ENCODE data around the gene RABEP1.
"Not testable (repeated sequence)": the region's sequence is repeated elsewhere in the genome, so short reads cannot be mapped to it uniquely, and the experiment has no call there.

Gene RABEP1

GRCh38 chr17:5418858-5419355 is 136.8 kb downstream of the RABEP1 start:
- peak; percentile 57 for ATAC-seq
- Mint-ChIP-seq H3K4me3 (peak overlapping the region; percentile 95), H3K36me3 (no peaks in the 10 kb centered on the region), H3K4me1 (peaks cover 20% of the 10 kb centered on the region), H3K27ac (peak overlapping the region; percentile 96), H3K9me3 (no peaks in the 10 kb centered on the region)
- DNase-seq (ENCODE audit: low spot score in 2 of 2) = peak in 1 of 2 donors; percentile 23

DNA sequence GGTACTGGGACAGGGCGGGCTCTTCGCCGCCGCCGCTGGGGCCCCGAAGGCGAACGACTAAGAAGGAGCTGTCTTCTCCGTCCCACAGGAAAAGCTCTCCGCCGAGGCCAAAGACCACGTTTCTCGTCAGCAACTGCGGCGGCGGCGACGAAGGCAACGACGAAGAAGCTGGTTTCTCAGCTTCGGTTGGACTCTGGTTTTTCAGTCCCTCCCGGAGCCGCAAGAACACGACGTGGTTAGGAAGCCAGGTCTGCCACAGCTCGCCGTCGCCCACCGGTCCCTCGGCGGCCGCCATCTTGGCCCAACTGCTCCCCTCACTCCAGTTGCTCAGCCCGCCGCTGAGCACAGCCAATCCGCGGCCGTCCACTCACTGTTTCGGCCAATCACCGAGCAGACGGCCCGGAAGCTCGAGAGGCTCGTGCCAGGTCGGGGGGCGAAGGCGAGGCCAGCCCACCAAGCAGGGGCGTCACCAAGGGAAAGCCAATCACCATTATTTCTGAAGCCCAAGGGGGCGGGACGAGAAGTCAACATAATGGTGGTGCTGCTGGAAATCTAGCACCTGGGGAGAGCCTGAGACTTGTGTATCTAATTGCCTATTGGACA is 137.4 kb downstream of the RABEP1 start, which contains the start of gene NUP88:
TSS of gene NUP88 (minus strand) at position 307 of the 603 bp plus-strand sequence. CDS start at position 295, 12 bp downstream.
- Mint-ChIP-seq H3K4me3 (peak within 1 kb of the TSS; percentile 95), H3K9me3 (no peaks in the 10 kb centered on the region), H3K4me1 (peaks cover 18% of the 10 kb centered on the region), H3K27ac (peak within 1 kb of the TSS; percentile 96), H3K36me3 (no peaks in the 10 kb centered on the region)
- peak; percentile 87 to 96 for DNase-seq (ENCODE audit: low spot score in 2 of 2)
- ATAC-seq = peak; percentile 97

DNA sequence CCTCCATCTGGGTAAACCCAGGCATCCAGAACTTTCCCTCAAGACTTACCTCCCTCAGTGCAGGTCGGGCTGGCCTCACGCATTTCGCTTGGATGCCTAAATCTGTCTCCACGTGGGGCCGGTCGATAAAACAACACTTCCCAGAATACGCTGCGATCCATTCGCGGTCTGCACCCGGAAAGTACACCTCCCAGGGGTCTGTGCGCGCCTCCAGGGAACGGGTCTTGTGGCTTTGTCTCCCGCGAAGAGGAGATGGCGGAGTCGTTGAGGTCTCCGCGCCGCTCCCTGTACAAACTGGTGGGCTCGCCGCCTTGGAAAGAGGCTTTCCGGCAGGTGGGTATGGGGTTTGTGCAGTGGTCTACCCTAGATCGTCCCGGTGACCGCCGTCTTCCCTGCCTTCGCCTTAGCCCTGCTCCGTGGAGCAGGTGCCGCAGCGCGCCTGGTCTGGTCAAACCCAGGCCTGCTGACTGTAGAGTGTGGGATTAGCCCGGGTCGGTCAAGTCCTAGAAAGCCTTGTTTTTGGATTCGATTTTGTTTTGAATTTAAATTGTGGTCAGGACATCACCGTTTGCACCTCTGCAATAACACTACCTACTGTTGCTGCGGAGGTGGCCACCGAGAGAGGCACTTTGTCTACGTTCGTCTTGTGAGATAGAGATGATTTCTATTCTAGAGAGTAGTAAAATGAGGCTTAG is 138.0 kb downstream of the RABEP1 start, which contains the start of gene RPAIN:
TSS of gene RPAIN (plus strand) at position 224 of the 695 bp plus-strand sequence. CDS start at position 253, 29 bp downstream.
- no peaks in the 10 kb centered on the region for H3K9me3 Mint-ChIP-seq
- DNase-seq (ENCODE audit: low spot score in 2 of 2) = no peak
- H3K4me1 Mint-ChIP-seq = peaks cover 18% of the 10 kb centered on the region
- peak within 1 kb of the TSS; percentile 95 for H3K4me3 Mint-ChIP-seq
- peak within 1 kb of the TSS; percentile 96 for H3K27ac Mint-ChIP-seq
- H3K36me3 Mint-ChIP-seq = no peaks in the 10 kb centered on the region
- peak; percentile 72 for ATAC-seq

- H3K4me3 Mint-ChIP-seq = no peak overlapping the region
- H3K4me1 Mint-ChIP-seq = peaks cover 18% of the 10 kb centered on the region
- ATAC-seq = no peak
- DNase-seq (ENCODE audit: low spot score in 2 of 2) = no peak
- no peaks in the 10 kb centered on the region for H3K36me3 Mint-ChIP-seq
- H3K9me3 Mint-ChIP-seq = no peaks in the 10 kb centered on the region
- H3K27ac Mint-ChIP-seq = no peak overlapping the region
Measured at GRCh38 chr17:5422505-5422904, 140.4 kb downstream of the RABEP1 start.

- H3K27ac Mint-ChIP-seq = no peak overlapping the region
- H3K9me3 Mint-ChIP-seq = no peaks in the 10 kb centered on the region
- H3K4me1 Mint-ChIP-seq = peaks cover 18% of the 10 kb centered on the region
- no peak overlapping the region for H3K4me3 Mint-ChIP-seq
- no peak for ATAC-seq
- DNase-seq (ENCODE audit: low spot score in 2 of 2) = no peak
- peaks cover 4% of the 10 kb centered on the region for H3K36me3 Mint-ChIP-seq
Measured at GRCh38 chr17:5424909-5425308, 142.8 kb downstream of the RABEP1 start.

- DNase-seq (ENCODE audit: low spot score in 2 of 2) (no peak), ATAC-seq (no peak)
- H3K36me3 Mint-ChIP-seq = peaks cover 13% of the 10 kb centered on the region
- no peaks in the 10 kb centered on the region for H3K9me3 Mint-ChIP-seq
- no peak overlapping the region for H3K27ac Mint-ChIP-seq
- H3K4me3 Mint-ChIP-seq = no peak overlapping the region
- H3K4me1 Mint-ChIP-seq = peaks cover 17% of the 10 kb centered on the region
Measured at GRCh38 chr17:5425826-5426225, 143.7 kb downstream of the RABEP1 start.

DNA sequence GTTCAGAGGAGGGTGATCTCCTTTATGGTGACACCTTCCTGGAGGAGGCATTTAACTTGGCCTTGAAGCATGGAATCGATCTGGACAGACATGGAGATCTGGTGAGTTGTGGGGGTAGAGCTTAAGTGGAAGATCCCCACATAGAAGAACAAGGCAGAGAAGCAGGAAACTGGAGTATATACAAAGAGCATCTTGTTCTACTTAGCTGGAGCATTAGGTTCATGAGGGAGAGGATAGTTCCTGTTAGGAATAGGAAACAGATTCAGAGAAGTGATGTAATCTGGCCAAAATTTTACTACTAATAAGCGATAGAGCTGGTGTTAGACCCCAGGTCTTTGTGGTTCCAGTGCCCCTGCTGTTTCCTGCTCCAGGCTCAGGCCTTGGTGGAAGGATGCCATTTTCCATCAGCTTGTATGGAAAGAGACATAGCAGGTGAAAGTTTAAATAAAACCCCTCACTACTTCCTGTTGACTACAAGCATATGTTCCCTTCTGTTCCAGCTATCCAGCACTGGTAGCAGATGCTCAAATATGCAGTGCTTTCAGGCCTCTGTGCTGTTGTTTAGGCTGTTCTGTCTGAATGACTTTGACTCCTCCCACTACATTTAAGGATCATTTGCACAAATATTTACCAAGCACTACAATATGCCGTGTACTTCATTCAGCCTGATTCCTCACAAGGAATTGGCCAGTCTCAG is 147.3 kb downstream of the RABEP1 start:
- Mint-ChIP-seq H3K4me1 (peaks cover 7% of the 10 kb centered on the region), H3K27ac (peak overlapping the region; percentile 41), H3K9me3 (no peaks in the 10 kb centered on the region), H3K4me3 (no peak overlapping the region), H3K36me3 (peaks cover 48% of the 10 kb centered on the region)
- DNase-seq (ENCODE audit: low spot score in 2 of 2) = no peak
- no peak for ATAC-seq

- no peak for ATAC-seq
- peak overlapping the region; percentile 81 for H3K27ac Mint-ChIP-seq
- H3K36me3 Mint-ChIP-seq = peaks cover 60% of the 10 kb centered on the region
- no peak for DNase-seq (ENCODE audit: low spot score in 2 of 2)
- H3K9me3 Mint-ChIP-seq = no peaks in the 10 kb centered on the region
- peaks cover 12% of the 10 kb centered on the region for H3K4me1 Mint-ChIP-seq
- no peak overlapping the region for H3K4me3 Mint-ChIP-seq
Measured at GRCh38 chr17:5430413-5430999, 148.4 kb downstream of the RABEP1 start.

- not testable (repeated sequence) for ATAC-seq; H3K9me3 Mint-ChIP-seq; H3K4me3 Mint-ChIP-seq; DNase-seq (ENCODE audit: low spot score in 2 of 2)
- peaks cover 67% of the 10 kb centered on the region for H3K36me3 Mint-ChIP-seq
- H3K4me1 Mint-ChIP-seq = peaks cover 16% of the 10 kb centered on the region
- H3K27ac Mint-ChIP-seq = peak overlapping the region; percentile 81
Measured at GRCh38 chr17:5431234-5431633, 149.2 kb downstream of the RABEP1 start.

DNA sequence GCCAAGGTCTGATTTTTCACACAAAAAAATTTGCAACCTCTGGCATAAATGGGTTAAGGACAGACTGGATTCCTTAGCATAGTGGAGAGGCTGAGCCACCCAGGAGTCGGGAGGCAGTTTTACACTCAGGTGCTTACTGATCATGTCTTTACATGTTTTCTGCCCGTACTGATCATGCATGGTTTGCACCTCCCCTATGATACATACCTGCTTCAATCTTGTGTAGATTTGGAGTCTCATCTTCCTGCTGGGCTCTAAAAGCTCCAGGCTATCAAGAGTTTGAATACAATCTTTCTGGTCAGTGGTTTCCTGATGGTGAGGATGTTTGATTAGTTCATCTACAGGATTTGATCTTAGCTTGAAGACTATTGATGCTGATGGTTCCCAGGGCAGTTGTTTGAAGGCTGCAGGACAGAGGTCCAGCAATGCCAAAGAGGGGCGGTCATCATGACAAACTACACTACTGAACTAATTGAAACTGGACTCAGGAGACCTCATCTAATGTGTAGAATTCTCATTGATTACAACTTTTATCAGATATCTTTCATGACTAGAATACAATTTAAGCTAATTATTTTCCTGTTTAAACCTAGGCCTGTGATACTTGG is 150.0 kb downstream of the RABEP1 start:
- Mint-ChIP-seq H3K4me3 (no peak overlapping the region), H3K27ac (peak overlapping the region; percentile 67), H3K4me1 (peaks cover 24% of the 10 kb centered on the region), H3K9me3 (no peaks in the 10 kb centered on the region), H3K36me3 (peaks cover 76% of the 10 kb centered on the region)
- ATAC-seq (no peak), DNase-seq (ENCODE audit: low spot score in 2 of 2) (no peak)

DNA sequence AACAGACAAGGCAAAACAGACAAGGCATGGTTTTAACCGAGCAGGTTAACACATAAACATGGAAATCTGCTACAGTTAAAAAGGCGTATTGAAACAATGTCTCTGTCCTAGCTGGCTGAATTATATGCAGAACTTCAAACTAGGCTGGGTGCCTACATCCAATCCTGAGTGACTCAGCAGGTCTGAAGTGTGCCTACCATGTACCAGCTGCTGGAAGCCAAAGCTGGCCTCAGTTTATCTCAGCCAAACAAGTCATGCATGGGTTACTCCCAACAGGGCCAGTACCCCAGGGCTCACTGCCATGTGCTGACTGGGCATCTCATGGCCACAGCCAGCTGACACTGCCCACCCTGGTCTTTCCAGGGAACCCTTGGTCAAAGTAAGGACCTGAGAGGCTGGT is 152.9 kb downstream of the RABEP1 start:
- Mint-ChIP-seq H3K27ac (no peak overlapping the region), H3K9me3 (no peaks in the 10 kb centered on the region), H3K36me3 (peaks cover 97% of the 10 kb centered on the region), H3K4me1 (peaks cover 48% of the 10 kb centered on the region), H3K4me3 (no peak overlapping the region)
- no peak for DNase-seq (ENCODE audit: low spot score in 2 of 2)
- ATAC-seq = no peak
